Measurements from ENCODE around the gene SNAP47. TPM values are rescaled to one million over a fixed set of nuclear protein-coding genes. Genes with fewer than 3 reads are reported as not detected.

SNAP47 gene
- polyA plus RNA-seq, 1 experiment, result 32.8 TPM

- no peaks in the 10 kb centered on the region for H3K27me3 ChIP-seq (ENCODE audit: control insufficient read depth, insufficient read depth, low read length)
- ChIA-PET POLR2A (no interaction called here), CTCF (interaction anchor here (0.6 to 1.1 kb wide), 3 partner anchors 9 to 19 kb away, joined by 3 to 4 read pairs (median 4); no protein-coding TSS in a partner anchor)
- DNase-seq (ENCODE audit: low read depth), result no peak
- no peak overlapping the region for H3K4me3 ChIP-seq (ENCODE audit: low read depth, low read length)
- H3K36me3 ChIP-seq (ENCODE audit: control insufficient read depth, insufficient read depth, low read length), result peaks cover 12% of the 10 kb centered on the region
- TF ChIP-seq CTCF (IDR thresholded peaks at IDR 0.05; ENCODE audit: insufficient read depth, low read depth, low read length), result no peak
Measured at GRCh38 chr1:227749225-227749624, 14.0 kb downstream of the SNAP47 start.

GRCh38 chr1:227749916-227750710, 14.9 kb downstream of the SNAP47 start:
- ChIA-PET CTCF (interaction anchor here (1.0 to 1.1 kb wide), 2 partner anchors 8 to 12 kb away, joined by 3 to 4 read pairs; no protein-coding TSS in a partner anchor), POLR2A (no interaction called here)
- peaks cover 12% of the 10 kb centered on the region for H3K36me3 ChIP-seq (ENCODE audit: control insufficient read depth, insufficient read depth, low read length)
- H3K27me3 ChIP-seq (ENCODE audit: control insufficient read depth, insufficient read depth, low read length), result no peaks in the 10 kb centered on the region
- TF ChIP-seq CTCF (IDR thresholded peaks at IDR 0.05; ENCODE audit: insufficient read depth, low read depth, low read length), result no peak
- DNase-seq (ENCODE audit: low read depth), result no peak
- no peak overlapping the region for H3K4me3 ChIP-seq (ENCODE audit: low read depth, low read length)

- POLR2A ChIA-PET, result interaction anchor here (0.6 kb wide), 1 partner anchor 197 kb away, joined by 4 read pairs; no protein-coding TSS in a partner anchor
- Histone ChIP-seq H3K27me3 (ENCODE audit: control insufficient read depth, insufficient read depth, low read length) (no peaks in the 10 kb centered on the region), H3K4me3 (ENCODE audit: low read depth, low read length) (no peak overlapping the region), H3K36me3 (ENCODE audit: control insufficient read depth, insufficient read depth, low read length) (peaks cover 4% of the 10 kb centered on the region)
- CTCF ChIA-PET, result interaction anchor here (1.2 to 1.6 kb wide), 3 partner anchors 11 to 23 kb away, joined by 3 to 4 read pairs (median 3); no protein-coding TSS in a partner anchor
- TF ChIP-seq CTCF (IDR thresholded peaks at IDR 0.05; ENCODE audit: insufficient read depth, low read depth, low read length), result 0 out of 2 replicates have a peak, but pooled peaks have one; percentile 4
- peak; percentile 15 for DNase-seq (ENCODE audit: low read depth)
Measured at GRCh38 chr1:227753999-227754711, 18.9 kb downstream of the SNAP47 start.

GRCh38 chr1:227754958-227755357, 19.7 kb downstream of the SNAP47 start:
- TF ChIP-seq CTCF (IDR thresholded peaks at IDR 0.05; ENCODE audit: insufficient read depth, low read depth, low read length), result no peak
- no peaks in the 10 kb centered on the region for H3K27me3 ChIP-seq (ENCODE audit: control insufficient read depth, insufficient read depth, low read length)
- ChIA-PET CTCF (interaction anchor here (1.6 kb wide), 1 partner anchor 24 kb away, joined by 4 read pairs; no protein-coding TSS in a partner anchor), POLR2A (no interaction called here)
- DNase-seq (ENCODE audit: low read depth), result no peak
- no peak overlapping the region for H3K4me3 ChIP-seq (ENCODE audit: low read depth, low read length)
- H3K36me3 ChIP-seq (ENCODE audit: control insufficient read depth, insufficient read depth, low read length), result peaks cover 4% of the 10 kb centered on the region

All from BJ (cell line).